IPS-18c (cell line): ENCODE data around the gene ARHGEF28.

Experiments
- H3K4me3 ChIP-seq: 2 replicates; pipeline ENCODE4 v1.7.0; 2013; ENCODE audit warnings: low read depth, mild to moderate bottlenecking, low read length, moderate library complexity; ENCODE audit not compliant: insufficient read depth
- H3K9me3 ChIP-seq: one replicate; pipeline ENCODE4 v1.6.1; 2013; ENCODE audit warnings: mild to moderate bottlenecking, low read length, moderate library complexity; ENCODE audit not compliant: control insufficient read depth, insufficient read depth

ARHGEF28 gene

GRCh38 chr5:73701566-73701965 is 75.6 kb downstream of the ARHGEF28 start:
- H3K9me3 ChIP-seq: no peaks in the 10 kb centered on the region
- no peak overlapping the region for H3K4me3 ChIP-seq

DNA sequence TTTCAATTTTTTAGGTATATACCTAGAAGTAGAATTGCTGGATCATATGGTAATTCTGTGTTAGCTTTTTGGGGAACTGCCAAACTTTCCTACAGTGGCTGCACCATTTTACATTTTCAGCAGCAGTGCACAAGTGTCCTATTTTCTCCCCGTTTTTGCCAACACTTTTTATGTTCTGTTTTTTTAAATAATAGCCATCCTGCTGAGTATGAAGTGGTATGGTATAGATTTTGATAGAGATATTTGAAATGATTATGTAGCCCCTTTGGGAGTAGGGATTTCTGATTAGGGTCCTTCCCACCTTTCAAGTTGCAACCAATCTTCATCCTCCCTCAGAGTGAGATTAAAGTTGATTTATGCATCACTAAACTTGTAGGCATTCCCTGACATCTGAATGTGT is 76.5 kb downstream of the ARHGEF28 start:
- no peaks in the 10 kb centered on the region for H3K9me3 ChIP-seq

DNA sequence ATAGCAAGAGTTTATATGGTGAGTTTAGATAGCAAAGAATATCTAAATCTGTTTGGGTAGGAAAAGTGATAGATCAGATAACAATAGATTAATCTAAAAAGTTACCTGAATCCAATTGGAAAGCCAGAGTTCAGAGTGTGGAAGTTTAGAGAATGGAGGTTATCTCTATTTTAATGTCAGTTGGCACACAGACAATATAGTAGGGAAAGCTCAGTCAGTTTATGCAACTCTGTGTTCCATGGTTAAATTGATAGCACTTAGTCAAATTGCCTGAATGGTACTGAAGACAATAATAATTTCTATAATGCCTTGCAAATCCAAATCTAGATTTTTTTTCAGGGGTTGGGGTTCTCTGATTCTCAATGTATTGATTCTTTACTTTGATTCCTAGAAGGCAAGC is 77.0 kb downstream of the ARHGEF28 start:
- no peaks in the 10 kb centered on the region for H3K9me3 ChIP-seq
- H3K4me3 ChIP-seq: no peak overlapping the region

More for the DNA sequence above, 76.5 kb downstream of the ARHGEF28 start:
- H3K4me3 ChIP-seq: no peak overlapping the region

GRCh38 chr5:73705364-73705763 is 79.4 kb downstream of the ARHGEF28 start:
- Histone ChIP-seq H3K4me3 (no peak overlapping the region), H3K9me3 (peaks cover 5% of the 10 kb centered on the region)

GRCh38 chr5:73706963-73707362 is 81.0 kb downstream of the ARHGEF28 start:
- Histone ChIP-seq H3K9me3 (peaks cover 10% of the 10 kb centered on the region), H3K4me3 (no peak overlapping the region)

DNA sequence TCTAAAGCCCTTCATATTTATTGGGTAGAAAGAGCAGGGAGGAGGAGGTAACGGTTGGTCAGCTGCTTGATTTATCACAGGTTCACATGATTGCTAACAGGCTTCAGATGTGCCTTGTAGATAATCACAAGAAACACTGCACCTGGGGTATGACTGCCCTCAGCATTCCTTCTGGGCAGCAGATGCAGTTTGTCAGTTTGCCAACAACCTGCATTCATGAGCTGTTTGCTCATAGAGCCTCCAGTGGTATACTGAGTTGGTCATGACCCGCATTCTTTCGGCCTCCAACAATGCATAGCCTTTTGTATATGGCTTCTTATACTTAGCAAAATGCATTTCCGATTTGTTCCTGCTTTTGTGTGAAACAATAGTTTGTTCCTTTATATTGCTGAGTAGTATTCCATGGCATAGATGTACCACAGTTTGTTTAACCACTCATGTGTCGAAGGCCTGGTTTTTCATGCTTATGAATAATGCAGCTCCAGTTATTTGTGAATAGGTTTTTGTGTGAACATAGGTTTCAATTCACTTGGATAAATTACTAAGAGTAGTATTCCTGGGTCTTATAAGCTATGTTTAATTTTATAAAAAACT is 83.6 kb downstream of the ARHGEF28 start:
- no peak overlapping the region for H3K4me3 ChIP-seq

GRCh38 chr5:73716284-73716808 is 90.3 kb downstream of the ARHGEF28 start:
- Histone ChIP-seq H3K4me3 (no peak overlapping the region), H3K9me3 (no peaks in the 10 kb centered on the region)

More for the DNA sequence above, 83.6 kb downstream of the ARHGEF28 start:
- H3K9me3 ChIP-seq: peaks cover 10% of the 10 kb centered on the region

GRCh38 chr5:73718762-73719161 is 92.8 kb downstream of the ARHGEF28 start:
- Histone ChIP-seq H3K9me3 (no peaks in the 10 kb centered on the region), H3K4me3 (no peak overlapping the region)

DNA sequence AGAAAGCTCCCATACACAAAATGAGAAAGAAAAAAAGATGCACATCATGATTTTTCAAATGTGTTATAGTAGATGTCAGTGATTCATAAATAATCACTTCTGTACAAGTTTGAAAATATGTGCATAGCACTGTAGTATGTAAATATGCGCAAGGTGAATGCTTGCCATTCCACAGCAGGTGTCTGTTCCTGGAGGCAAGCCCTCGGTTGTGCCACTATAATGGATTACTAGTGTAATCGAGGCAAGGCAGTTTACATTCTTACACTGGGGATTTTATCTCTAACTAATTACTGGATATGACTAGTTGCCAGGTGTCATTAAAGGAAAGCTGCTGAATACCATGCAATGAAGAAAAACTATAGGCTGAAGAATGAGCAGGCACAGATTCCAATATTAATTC is 93.6 kb downstream of the ARHGEF28 start:
- no peak overlapping the region for H3K4me3 ChIP-seq
- no peaks in the 10 kb centered on the region for H3K9me3 ChIP-seq

DNA sequence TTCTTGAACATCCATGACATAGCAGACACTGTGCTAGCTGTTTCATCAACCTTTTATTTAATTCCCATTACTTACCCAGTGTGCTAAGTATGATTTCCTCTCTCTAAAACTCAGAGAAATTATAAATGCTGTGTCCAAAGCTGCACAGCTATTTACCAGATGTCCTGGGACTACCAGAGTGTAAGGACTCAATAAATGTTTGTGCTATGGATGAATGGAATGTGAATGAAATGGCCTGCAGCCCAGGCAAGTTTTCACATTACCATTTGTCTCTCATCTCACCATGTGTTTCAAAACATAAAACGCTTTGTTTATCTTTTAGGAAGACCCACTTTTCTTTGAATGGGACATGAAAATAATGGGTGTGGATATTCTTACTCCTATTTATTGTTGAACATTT is 96.2 kb downstream of the ARHGEF28 start:
- Histone ChIP-seq H3K9me3 (no peaks in the 10 kb centered on the region), H3K4me3 (no peak overlapping the region)

- Histone ChIP-seq H3K9me3 (no peaks in the 10 kb centered on the region), H3K4me3 (no peak overlapping the region)
These were observed 100.1 kb downstream of the ARHGEF28 start for GRCh38 chr5:73726071-73726470.

DNA sequence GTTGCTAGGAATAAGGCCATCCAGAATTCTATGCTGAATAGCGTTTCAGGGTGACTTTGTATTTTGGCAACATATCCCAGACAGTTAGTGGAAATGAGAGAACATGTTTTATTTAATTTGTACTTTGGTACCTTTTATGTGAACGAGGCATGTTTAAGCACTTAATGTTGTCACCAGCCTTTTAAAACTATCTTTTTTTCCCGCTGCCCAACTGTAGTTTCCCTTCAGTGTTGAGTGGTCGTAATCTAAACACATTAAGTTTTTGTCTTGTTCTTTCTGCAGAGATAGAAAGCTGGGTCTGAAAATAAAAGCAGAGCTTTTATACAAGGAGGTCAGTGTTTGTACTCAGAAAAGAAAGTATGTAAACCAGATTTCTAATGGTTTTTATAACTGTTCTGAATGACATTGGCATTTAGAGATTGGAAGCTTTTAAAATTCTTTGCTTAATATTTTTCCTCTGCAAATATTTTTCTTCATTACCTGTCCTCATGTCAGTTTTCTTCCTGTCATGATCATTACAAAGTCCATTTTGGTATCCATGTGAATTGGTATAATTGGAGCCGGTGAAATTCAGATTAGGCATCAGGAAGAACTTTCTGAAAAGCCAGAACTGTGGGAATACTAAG is 100.7 kb downstream of the ARHGEF28 start:
- Histone ChIP-seq H3K4me3 (no peak overlapping the region), H3K9me3 (no peaks in the 10 kb centered on the region)

DNA sequence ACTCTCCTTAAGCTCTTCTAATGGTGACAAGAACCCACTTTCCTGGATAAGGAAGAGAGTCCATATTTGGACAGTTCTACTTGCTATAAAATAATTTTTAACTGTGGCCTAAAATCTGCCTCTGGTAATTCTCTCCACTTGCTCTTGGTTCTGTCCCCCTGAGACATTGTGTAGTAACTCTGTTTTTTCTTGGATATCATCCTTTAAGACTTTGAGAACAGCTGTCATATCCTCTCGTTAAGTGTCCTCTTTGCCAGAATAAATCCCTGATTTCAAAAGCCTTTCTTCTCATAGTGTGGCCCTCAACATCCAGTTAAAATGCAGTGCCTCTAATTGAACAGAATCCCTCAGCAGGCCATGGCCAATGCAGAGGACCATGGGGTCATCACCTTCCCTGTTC is 101.5 kb downstream of the ARHGEF28 start:
- Histone ChIP-seq H3K4me3 (no peak overlapping the region), H3K9me3 (no peaks in the 10 kb centered on the region)

DNA sequence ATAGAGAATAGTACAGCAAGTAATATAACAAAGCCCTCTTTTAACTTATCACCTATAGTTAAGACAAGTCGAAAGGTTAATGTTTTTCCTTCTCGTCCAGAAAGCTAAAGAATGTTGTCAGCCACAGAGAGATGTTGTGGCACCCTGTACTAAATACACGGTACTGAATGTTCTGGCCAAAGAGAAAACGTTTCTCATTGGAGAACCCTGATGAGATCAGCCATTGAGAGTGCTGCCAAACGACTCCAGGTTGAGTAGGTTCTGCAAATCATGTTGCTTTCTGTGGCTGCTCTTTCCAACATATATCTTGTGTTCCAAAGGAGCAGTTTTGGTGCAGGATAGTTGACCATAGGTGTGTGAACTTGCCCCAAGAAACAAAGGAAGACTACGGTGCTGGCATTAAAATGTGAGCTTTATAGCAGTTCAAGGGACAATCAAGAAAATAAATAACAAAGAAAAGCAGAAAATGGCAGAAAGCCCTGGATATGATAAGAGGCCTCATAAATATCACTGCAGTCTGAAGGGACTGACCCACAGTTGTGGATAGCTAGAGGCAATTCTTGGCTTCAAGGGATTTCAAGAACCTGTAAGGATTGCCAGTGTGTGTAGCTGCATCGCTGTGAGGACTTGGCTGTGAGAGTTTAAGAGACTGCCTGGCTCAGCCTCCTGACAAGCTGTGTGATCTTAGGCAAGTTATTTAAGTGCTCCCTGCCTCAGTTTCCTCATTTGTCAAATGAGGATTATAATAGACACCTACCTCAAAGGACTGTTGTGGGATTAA is 102.7 kb downstream of the ARHGEF28 start:
- H3K9me3 ChIP-seq: no peaks in the 10 kb centered on the region

DNA sequence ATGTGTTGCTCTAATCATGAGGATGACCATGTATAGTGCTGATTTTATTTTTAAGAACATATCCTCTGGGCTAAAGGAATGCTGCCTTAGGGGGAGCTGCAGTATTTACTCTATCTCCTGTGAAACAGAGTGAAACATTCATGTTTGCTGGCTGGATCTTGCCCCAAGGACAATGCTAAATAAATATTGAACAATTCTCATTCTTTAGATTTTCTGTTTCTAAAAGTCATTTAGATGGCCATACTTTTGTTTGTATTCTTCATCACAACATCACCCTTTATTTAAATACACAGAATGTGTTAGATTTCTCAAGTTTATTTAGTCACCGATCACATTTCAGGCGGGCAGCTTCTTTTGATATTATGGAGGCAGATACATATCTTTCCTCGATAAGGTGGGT is 103.3 kb downstream of the ARHGEF28 start:
- Histone ChIP-seq H3K4me3 (no peak overlapping the region), H3K9me3 (no peaks in the 10 kb centered on the region)

More for the DNA sequence above, 102.7 kb downstream of the ARHGEF28 start:
- no peak overlapping the region for H3K4me3 ChIP-seq

GRCh38 chr5:73732045-73732444 is 106.0 kb downstream of the ARHGEF28 start:
- no peak overlapping the region for H3K4me3 ChIP-seq
- H3K9me3 ChIP-seq: no peaks in the 10 kb centered on the region

DNA sequence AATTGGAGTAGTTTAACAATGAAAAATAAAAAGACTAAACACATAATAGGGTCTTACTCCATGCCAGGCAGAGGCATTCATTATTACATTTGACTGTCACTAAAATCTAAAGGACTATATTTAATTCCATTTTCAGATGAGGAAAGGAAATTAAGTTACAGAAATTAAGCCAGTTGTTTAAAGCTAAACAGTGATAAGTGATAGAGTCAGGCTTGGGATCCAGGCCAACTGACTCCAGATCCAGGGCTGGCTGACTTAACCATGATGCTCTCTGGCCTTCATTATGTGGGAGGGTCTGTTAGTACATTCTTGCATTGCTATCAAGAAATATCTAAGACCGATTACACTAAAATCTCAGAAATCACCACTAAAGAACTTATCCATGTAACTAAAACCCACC is 107.2 kb downstream of the ARHGEF28 start:
- H3K4me3 ChIP-seq: no peak overlapping the region

More for the DNA sequence above, 107.2 kb downstream of the ARHGEF28 start:
- no peaks in the 10 kb centered on the region for H3K9me3 ChIP-seq
